ENCODE results near the gene PTPRM.

- TF ChIP-seq CTCF (IDR thresholded peaks at IDR 0.05) (no peak), REST (IDR thresholded peaks at IDR 0.05; ENCODE audit: insufficient read depth in 1 of 2, low read depth in 2 of 2, low read length in 1 of 2) (no peak), TCF7L2 (IDR thresholded peaks at IDR 0.05; ENCODE audit: low read depth, low read length) (no peak)
These were observed 483.7 kb downstream of the PTPRM start for GRCh38 chr18:8050616-8051329.

All from Panc1 (cell line).